ENCODE measurements around the gene XPNPEP2. TPM values are rescaled to one million over a fixed set of nuclear protein-coding genes. Genes with fewer than 3 reads are reported as not detected.
A peak's percentile ranks its signal among the peaks of the same experiment; 100 is the strongest.

The XPNPEP2 gene
- total and polyA plus RNA-seq, 8 donors: 0.33 to 16.3 (median 1.7) TPM

- intact Hi-C loops (cut with DNase I; ENCODE audit: low total_unique reads): no loop called here
- no peak for DNase-seq
- H3K27ac ChIP-seq: peak overlapping the region in 1 of 5 donors; percentile 20
- WGBS, 5 donors: 68 to 80% (median 77%) methylated on average over 7 of the region's 7 CpGs
- no peaks in the 10 kb centered on the region for H3K9me3 ChIP-seq
- H3K36me3 ChIP-seq: no peaks in the 10 kb centered on the region
- TF ChIP-seq EP300 (IDR thresholded peaks at IDR 0.05): no peak
- TF ChIP-seq POLR2AphosphoS5 (IDR thresholded peaks at IDR 0.05): no peak
- peaks cover 0 to 4% (median 0%) of the 10 kb centered on the region in 3 donors for H3K27me3 ChIP-seq
- peak overlapping the region in 1 of 4 donors; percentile 4 for H3K4me3 ChIP-seq
- H3K4me1 ChIP-seq: peaks cover 0 to 6% (median 0%) of the 10 kb centered on the region in 4 donors
Measured at GRCh38 chrX:129784371-129784770, 45.6 kb downstream of the XPNPEP2 start.

DNA sequence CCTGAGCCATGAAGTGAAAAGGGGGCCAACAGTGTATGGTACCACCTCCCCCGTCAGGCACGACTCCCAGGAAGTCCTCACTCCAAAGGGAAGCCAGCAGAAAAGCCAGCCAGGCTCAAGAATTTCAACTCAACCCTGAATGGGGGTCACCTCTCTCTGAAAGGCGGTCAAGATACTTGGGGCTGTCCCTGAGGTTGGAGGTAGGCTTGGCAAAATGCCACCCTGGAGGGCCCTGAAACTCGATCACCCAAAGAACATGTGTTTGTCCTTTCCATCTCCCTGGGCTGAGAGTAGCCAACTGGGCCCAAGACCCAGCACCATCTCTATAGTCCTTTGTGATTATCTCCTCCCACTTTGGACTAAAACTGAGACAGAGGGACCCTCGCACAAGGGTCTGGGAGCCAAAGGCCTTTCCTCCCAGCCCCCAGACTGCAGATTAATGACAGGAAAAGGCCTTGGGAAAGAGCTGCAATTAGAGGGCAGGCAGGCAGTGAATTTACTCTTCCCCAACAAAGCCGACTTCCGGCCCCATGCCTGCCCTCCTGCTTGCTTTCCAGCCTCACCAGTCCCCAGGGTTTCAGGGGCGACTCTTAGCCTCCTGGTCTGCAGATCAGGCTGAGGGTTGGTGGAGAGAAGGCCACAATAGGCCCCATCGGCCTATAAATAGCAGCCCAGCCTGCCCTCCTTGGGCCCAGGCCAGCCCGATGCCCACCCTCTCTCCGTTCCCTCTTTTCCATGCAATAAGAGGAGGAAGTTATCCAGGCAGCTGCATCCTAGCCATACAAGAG lies 46.6 kb downstream of the XPNPEP2 start:
- Histone ChIP-seq H3K4me3 (peak overlapping the region in 1 of 4 donors; percentile 3), H3K27ac (peak overlapping the region in 2 of 5 donors; percentile 4 to 12), H3K36me3 (no peaks in the 10 kb centered on the region), H3K4me1 (peaks cover 0 to 6% (median 0%) of the 10 kb centered on the region in 4 donors), H3K9me3 (no peaks in the 10 kb centered on the region), H3K27me3 (peaks cover 0 to 4% (median 0%) of the 10 kb centered on the region in 3 donors)
- TF ChIP-seq POLR2A (IDR thresholded peaks at IDR 0.05): no peak
- no peak for TF ChIP-seq EP300 (IDR thresholded peaks at IDR 0.05)
- TF ChIP-seq, protein P1, sequence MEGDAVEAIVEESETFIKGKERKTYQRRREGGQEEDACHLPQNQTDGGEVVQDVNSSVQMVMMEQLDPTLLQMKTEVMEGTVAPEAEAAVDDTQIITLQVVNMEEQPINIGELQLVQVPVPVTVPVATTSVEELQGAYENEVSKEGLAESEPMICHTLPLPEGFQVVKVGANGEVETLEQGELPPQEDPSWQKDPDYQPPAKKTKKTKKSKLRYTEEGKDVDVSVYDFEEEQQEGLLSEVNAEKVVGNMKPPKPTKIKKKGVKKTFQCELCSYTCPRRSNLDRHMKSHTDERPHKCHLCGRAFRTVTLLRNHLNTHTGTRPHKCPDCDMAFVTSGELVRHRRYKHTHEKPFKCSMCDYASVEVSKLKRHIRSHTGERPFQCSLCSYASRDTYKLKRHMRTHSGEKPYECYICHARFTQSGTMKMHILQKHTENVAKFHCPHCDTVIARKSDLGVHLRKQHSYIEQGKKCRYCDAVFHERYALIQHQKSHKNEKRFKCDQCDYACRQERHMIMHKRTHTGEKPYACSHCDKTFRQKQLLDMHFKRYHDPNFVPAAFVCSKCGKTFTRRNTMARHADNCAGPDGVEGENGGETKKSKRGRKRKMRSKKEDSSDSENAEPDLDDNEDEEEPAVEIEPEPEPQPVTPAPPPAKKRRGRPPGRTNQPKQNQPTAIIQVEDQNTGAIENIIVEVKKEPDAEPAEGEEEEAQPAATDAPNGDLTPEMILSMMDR (IDR thresholded peaks at IDR 0.05): no peak
- TF ChIP-seq POLR2AphosphoS5 (IDR thresholded peaks at IDR 0.05): no peak
- DNase-seq: no peak
- intact Hi-C loops (cut with DNase I; ENCODE audit: low total_unique reads): no loop called here
- 57 to 81% (median 70%) methylated on average over 9 to 11 of the region's 11 CpGs for WGBS, 5 donors

DNA sequence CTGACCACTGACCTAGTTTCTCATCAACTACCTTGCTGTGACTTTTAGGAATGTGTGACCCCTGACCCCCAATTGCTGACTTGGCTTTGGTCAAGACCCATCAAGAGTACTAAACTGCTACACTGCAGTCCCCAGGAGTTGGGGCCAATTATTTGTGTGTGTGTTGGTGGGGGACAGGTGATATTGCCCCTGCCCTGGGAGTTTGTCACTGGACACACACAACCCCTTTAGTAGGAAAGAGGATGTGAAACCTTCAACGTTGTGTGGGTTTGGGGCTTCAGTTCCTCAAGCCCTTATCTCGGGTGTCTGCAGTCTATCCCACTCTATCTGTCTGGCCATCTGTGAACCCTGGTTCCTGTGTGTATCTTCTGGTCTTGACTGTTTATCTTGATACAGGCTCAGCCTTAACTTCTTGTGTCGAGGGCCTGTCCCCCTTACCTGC lies 47.5 kb downstream of the XPNPEP2 start:
- no peak for DNase-seq
- TF ChIP-seq POLR2AphosphoS5 (IDR thresholded peaks at IDR 0.05) (no peak), EP300 (IDR thresholded peaks at IDR 0.05) (no peak), POLR2A (IDR thresholded peaks at IDR 0.05) (no peak)
- TF ChIP-seq, protein P1 (IDR thresholded peaks at IDR 0.05): no peak
- Histone ChIP-seq H3K27me3 (peaks cover 0 to 4% (median 0%) of the 10 kb centered on the region in 3 donors), H3K27ac (peak overlapping the region in 1 of 5 donors; percentile 4), H3K36me3 (no peaks in the 10 kb centered on the region), H3K9me3 (no peaks in the 10 kb centered on the region), H3K4me3 (no peak overlapping the region), H3K4me1 (peaks cover 0 to 6% (median 0%) of the 10 kb centered on the region in 4 donors)
- 32 to 63% (median 43%) methylated on average over 1 to 3 of the region's 3 CpGs for WGBS, 5 donors
- intact Hi-C loops (cut with DNase I; ENCODE audit: low total_unique reads): no loop called here

- 73 to 86% (median 82%) methylated on average over 10 to 11 of the region's 11 CpGs for WGBS, 5 donors
- intact Hi-C loops (cut with DNase I; ENCODE audit: low total_unique reads): no loop called here
- H3K27ac ChIP-seq: peak overlapping the region in 1 of 5 donors; percentile 1
- peaks cover 0 to 6% (median 0%) of the 10 kb centered on the region in 4 donors for H3K36me3 ChIP-seq
- H3K27me3 ChIP-seq: peaks cover 0 to 4% (median 0%) of the 10 kb centered on the region in 3 donors
- H3K4me3 ChIP-seq: no peak overlapping the region
- no peaks in the 10 kb centered on the region for H3K9me3 ChIP-seq
- DNase-seq: no peak
- TF ChIP-seq POLR2AphosphoS5 (IDR thresholded peaks at IDR 0.05): no peak
- TF ChIP-seq EP300 (IDR thresholded peaks at IDR 0.05): no peak
- TF ChIP-seq, protein P1 (IDR thresholded peaks at IDR 0.05): no peak
- TF ChIP-seq POLR2A (IDR thresholded peaks at IDR 0.05): no peak
- peaks cover 0 to 6% (median 0%) of the 10 kb centered on the region in 4 donors for H3K4me1 ChIP-seq
Measured at GRCh38 chrX:129787336-129788055, 48.7 kb downstream of the XPNPEP2 start.

All from stomach (tissue), 9 donors.